Limb (tissue), 2 donors: ENCODE data around the gene SLC9A1.
A peak's percentile ranks its signal among the peaks of the same experiment; 100 is the strongest.

Source experiments
- DNase-seq, 2 donors: peaks; one replicate each; pipeline ENCODE4 v3.0.0-alpha.2; 2016; ENCODE audit errors: extremely low spot score in 2 of 2

Gene SLC9A1

DNA sequence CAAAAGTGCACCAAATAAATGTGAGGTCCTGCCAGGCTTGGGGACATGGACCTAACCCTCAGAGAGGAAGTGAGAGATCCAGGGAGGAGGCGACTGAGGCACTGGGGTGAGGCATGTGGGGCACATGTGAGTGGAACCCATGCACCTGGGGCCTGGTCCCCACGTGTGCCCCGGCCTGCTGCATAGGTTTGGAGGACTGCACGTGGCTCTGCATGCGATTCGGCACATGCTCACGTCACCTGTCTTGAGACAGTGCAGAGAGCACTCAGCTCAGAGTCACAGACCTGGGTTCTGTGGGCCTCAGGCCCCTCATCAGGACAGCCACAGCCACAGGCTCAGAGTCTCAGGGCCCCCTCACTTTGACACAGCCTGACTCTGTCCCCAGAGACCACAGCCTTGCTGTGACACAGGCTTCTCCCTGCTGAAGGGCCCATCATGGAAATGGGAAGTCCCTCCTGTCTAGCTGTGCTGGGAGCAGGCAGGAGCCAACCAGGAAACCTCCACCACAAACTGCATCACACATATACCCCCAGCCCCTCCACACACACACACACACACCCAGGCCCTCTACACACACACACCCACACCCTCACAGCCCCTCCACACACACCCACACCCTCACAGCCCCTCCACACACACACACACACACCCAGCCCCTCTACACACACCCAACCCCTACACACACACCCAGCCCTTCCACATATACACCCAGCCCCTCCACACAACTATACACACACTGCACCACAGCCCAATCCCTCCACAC is 48.2 kb downstream of the SLC9A1 start:
- no peak for DNase-seq

DNA sequence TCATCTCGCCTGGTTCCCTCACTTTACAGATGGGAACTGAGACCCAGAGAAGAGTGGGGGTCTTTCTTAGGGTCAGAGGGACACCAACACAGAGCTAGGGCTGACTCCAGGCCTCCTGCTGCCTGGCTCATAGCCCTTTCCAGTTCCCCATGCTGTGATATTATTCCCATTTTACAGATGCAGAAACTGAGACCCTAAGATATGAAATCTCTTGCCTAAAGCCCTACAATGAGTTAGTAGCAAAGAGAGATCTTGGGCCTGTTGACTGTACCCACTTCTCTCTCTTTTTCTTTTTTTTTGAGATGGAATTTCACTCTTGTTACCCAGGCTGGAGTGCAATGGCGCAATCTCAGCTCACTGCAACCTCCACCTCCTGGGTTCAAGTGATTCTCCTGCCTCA is 49.9 kb downstream of the SLC9A1 start:
- DNase-seq, result no peak

DNA sequence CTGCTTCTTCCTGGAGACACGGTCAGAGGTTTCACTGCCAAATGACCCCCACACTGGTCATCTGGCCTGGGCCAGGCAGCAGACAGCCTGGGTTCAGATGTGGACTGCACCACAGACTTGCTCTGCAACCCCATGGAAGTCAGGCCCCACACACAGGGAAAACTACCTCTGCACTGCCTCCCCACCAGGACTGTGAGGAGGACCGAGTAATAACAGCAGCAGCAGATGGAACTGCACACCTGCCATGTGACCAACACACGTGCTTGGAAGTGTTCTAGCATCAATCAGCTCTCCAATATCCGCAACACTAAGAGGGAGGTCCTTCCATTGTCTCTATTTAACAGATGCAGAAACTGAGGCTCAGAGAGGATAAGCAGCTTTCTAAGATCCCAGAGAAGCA is 51.4 kb downstream of the SLC9A1 start:
- no peak for DNase-seq

DNA sequence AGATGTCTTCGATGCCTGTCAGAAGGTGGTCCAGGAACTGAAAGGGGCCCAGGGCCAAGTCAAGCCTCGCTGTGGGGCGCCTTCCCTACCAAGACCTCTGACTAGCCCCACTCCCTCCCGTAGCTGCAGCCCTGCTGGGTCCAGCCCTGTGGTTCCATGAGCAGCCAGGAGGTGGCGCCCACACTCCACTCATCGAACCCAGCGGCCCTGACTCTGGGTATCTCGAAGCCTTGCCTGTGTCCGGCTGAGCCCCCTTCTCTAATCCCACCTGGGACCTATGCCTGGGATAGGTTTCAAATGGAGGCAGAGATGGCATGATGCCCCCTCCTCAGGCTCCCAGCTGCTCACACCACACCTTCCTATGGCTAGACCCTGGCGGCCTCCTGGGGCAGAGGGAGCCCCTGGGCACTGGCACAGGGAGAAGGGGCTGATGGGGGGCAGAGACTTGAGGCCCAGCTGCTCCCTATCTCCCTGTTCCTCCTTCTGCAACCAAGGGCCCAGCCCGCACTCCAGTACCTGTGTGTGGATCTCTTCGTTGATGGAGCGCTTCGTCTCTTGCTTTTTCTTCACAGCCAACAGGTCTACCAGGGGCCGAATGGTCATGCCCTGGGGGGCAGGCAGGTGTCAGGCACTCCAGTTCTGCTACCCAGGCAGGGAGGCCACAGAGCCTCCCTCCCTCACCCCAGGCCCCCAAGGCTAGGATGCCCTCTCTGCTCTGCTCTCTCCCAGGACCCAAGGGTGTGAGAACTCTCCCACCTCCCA is 52.0 kb downstream of the SLC9A1 start:
- peak; percentile 55 to 92 for DNase-seq

DNA sequence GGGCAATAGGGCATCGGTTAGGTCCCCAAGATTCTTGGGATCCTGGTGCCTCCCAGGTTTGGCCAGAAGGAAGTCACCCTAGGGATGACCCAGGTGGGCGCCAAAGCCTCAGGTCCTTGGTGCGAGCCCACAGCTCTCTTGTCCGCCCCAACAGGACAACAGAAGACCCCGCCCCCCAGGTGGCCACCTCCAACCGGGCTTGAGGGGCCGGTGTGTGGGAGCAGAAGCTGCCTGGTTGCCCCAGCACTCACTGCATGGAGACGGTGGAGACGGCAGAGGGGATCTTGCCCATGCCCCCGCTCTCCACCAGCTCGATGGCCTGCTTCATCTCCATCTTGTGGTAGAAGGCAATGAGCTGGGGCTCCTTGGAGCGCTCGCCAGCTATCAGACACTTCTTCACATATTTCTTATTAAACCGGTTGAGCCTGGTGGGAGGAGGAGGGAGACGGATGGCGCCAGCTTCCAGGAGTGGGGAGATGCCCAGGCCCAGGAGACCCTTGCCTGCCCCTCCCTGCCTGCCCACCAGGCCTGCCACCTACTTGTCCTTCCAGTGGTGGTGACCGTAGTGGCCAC is 52.7 kb downstream of the SLC9A1 start:
- no peak for DNase-seq

DNA sequence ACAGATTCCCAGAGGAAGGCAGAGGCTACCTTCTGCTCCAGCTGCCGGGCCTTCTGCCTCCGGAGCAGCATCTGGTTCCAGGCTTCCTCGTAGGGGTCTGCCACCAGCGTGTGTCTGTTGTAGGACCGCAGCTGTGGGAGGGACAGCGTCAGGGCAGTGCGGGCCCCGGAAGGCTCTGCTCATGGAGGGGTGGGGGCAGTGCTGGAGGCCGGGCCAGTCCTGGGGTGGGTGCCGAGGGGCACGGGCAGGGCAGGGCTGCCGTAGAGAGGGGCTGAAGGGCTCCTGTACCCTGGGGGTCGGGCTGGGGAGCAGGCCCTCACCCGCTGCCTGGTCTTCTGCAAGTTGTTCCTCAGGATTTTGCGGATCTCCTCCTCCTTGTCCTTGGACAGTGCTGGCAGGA is 53.2 kb downstream of the SLC9A1 start:
- DNase-seq, result no peak

DNA sequence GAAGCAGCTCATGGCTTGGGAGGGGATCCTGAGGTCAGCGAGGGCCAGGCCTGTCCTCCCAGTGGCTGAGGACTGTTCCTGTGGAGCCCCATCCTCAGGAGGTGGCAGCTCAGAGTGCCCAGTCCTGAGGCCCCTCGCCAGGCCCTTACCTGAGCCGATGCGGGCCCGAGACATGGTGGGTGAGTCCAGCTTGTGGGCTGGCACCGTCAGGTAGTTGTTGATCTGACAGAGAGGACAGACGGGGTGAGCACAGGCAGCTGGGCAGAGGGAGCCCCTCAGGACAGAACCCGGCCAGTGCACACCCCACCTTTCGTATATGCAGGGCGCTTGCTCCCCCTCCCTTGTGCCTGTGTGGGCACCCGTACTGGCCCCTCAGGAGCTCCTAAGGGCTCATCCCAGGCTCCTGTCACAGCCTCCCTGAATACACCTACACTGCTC is 53.9 kb downstream of the SLC9A1 start:
- DNase-seq, result no peak

DNA sequence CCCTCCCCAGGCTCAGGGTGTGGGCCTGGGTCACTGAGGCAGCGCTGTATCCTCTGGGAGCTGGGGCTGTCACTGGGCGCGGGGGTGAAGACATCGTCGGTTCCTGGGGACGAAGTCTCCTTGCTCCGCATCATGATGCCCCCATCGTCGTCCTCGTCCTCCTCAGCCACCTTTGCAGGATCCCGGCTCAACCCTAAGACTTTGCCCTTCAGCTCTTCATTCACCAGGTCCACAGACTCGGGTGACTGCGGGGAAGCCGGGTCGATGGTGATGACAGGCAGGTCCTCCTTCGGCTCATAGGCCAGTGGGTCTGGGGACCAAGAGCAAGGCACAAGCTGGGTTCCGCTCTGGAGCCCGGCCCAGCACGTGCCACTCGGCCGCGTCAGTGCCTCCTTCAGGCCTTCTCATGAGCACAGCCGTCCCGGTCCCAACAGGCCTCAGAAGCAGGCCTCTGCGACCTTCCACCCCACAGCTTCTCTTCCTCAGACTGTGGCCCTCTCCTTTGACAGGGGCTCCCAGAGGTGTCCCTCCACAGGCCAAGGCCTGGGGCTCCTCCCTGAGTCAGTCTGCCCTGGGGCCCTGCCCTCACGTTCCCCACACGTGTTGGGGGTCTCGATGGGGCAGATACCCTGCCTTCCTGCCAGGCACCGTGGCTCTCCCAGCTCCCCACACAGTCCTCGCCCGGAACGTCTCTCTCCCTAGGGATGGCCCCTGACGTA is 54.4 kb downstream of the SLC9A1 start:
- no peak for DNase-seq

DNA sequence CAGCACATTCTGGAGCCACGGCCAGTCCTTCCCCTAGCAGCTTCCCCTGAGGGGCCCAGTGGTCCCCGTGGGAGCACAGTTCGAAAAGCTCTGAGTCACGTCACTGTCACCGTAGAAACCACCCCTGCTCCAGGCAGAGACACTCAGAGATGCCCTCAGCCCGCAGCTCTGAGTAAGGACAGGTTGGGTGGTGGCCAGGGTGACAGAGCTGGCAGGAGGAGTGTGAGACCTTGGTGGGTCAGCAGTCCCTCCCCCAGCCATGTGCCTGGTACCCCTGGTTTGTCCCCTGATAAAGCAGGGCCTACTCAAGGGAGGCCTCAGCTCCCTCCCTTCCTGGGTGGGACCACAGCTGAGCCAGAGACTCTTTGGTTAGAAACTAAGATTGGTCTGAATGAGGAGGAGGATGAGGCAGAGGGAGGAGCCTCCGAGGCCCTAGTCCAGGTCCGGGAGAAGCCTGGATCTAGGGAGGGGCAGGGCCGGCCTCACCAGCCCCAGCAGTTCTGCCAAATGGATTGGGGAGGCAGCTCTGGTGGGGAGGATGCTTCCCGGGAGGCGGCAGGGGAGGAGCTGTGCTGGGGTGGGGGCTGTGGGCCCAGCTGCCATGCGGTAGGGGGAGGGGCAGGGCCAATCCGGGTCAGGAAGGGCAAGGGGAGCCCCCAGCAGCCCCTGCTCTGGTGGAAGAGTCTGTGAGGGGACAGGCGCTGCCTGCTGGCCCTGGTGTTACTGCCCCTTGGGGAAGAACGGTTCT is 55.2 kb downstream of the SLC9A1 start:
- DNase-seq, result peak; percentile 53 to 60

DNA sequence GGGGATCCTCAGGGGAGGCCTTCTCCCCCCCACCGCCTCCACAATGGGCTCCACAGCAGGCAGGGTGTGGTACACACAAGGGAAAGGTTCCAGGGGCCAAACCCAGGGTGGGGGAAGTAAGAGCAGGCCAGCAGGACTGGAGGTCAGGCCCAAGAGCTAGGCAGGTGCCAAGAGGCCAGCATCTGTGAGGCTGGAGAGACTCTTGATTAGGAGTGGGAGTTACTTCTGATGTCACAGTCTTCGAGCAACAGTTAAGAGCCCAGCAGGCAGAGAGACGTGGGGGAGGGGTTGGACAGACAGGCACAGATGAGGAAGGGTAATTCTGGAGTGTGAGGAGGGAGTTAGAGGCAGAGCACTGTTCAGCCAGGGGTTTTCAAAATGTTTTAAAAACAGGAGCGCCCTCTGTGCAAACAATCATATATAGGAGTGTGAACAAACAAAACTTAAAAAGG is 55.8 kb downstream of the SLC9A1 start:
- peak; percentile 65 to 68 for DNase-seq

DNA sequence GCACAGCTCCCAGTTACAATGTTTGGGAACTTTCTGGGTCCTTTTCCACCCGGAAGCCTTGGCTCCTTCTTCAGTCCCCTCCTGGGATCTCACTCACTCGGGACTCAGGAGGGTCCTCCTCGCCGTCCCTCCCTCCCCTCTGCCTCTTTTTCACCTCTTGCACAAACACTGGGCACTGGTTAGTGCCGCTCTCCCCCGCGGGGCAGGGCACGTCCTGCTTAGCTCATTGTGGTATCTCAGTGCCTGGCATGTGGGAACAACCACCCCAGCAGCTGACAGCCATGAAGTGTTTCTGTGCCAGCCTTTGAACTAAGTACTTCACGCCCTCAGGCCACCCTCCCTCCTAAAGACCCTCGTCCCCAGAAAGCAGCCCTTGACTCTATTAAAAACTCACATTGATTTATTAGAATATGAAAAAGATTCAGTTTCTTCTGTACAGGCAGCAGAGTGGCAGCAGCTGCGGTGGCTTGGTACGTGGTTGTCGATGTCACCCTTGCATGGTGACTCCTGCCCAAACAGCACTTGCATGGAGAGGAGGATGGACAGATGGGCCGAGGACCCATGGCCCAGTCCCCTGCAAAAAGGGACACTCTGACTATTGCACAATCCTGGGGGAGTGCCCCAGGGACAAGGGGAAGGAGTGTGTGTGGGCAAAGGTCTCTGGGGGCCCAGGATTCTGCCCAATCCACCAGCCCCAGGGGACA is 56.3 kb downstream of the SLC9A1 start:
- DNase-seq, result no peak

DNA sequence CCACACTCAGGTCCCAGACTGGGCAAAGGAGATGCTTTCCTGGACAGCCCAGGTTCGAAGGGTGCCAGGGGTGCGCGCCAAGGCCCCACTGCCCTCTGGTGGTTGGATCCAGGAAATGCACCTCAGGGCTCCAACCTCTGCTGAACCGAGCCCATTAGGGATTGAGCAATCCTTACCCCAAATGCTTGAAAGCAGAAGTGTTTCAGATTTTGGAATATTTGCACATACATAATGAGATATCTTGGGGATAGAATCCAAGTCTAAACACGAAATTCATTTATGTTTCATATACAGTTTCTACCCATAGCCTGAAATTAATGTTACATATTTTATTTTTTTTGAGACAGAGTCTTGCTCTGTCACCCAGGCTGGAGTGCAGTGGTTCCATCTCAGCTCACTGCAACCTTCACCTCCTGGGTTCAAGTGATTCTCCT is 57.4 kb downstream of the SLC9A1 start:
- peak; percentile 64 to 88 for DNase-seq

DNA sequence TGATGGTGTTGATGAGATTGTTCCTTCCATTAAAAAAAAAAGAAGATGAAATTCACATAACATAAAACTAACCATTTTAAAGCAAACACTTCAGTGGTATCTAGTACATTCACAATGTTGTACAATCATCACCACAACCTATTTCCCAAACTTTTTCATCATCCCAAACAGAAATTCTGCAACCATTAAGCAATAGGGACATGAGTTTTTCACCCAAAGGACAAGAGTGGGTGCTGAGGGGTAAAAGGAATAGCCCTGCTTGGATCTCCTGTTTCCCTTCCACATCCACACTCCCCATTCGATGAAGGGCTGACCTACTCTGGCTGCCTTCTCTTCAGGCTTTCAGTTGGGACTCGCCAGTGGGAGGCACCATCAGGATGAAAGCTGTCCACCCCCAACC is 59.3 kb downstream of the SLC9A1 start:
- DNase-seq, result no peak

DNA sequence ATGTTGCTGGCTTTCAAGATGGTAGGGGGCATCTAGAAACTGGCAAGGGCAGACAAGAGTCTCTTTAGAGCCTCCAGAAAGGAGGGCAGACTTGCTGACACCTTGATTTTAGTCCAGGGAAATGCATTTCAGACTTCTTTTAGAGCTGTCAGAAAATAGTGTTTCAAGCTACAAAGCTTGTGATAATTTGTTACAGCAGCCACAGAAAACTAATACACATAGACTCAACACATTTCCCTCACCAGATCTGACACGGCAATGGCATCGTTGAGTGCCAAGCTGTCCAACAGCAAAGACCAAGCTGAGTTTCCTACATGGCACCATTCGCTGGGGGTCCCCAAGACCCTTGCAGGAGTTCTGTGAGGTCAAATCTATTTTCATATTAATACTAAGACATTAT is 62.0 kb downstream of the SLC9A1 start:
- no peak for DNase-seq

DNA sequence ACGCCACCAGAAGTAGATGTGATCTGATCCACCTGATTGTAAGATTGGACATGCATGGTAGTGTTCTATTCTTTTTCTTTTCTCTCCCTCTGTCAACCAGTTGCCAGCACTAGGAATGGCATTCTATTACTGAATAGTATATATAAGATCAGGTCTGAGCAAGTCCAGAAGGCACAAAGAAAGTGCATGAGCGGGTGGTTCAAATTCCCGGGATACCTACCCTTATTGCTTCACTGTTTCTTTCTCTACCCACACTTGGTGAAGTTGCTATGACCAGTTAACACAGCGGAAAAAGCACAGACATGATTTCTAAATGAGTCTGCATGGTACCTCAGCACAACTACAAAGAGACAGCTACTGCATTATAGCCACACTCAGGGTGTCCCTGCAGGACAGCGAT is 64.0 kb downstream of the SLC9A1 start:
- DNase-seq, result no peak

DNA sequence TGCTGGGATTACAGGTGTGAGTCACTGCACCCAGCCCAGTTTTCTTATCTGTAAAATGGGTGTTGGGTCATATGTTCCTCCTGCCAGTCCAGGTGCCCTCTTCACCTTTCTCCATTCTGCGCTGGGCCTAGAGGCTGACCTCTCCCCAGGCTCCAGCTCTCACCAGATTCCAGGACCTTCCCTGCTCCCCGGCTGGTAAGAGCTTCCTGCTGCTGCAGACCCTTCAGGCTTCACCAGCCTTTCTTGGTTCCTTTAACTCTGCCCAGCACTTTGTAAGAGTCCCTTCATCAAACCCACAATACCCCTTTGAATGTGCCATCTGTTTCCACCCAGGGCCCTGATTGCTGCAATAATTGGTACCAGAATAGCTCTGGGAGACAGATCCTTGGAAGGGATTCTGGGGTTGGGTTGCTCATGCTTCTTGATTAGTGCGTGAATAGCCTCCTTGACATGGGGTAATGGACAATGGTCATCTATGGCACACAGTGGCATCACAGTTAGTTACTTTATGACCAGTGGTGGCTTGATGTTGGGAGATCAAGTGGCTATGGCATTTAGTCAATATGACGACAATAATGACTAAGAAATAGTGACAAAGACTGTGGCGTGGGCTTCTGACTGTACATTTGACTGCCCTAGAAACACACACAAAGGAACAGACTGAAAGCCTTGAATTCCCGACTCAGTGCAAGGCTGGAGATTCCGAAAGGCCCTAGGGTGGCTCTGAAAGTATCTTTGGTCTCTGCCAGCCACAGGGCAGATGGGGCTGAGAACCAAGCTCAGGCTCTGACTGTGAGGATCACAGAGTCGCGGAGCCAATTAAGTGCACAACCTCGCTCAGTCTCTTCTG is 67.3 kb downstream of the SLC9A1 start:
- DNase-seq, result no peak

DNA sequence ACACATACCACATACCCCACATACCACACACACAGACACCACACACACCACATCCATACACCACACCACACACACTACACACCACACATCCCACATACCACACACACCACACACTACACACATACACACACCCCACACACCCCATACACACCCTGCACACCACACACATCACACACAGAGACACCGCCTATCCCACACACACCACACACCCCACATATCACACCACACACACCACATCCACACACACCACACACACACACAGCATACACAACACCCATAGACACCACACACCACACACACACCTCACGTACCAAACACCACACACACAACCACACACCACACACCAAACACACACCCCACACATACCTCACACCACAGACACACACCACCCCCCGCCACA is 68.3 kb downstream of the SLC9A1 start:
- no peak for DNase-seq

DNA sequence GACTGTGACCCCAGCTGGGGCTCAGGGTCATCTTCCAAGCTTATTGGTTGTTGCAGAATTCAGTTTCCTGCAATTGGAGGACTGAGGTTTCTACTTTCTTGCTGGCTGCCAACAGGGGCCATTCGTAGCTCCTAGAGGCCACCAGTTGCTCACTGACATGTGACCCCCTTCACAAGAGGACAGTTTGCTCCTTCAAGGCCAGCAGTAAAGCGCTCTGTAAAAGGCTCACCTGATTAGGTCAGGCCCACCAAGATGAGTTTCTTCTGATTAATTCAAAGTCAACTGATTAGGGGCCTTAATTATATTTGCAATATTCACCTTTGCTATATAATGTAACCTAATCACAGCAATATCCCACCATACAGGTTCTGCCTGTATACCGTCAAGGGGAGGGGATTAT is 68.9 kb downstream of the SLC9A1 start:
- DNase-seq, result no peak

DNA sequence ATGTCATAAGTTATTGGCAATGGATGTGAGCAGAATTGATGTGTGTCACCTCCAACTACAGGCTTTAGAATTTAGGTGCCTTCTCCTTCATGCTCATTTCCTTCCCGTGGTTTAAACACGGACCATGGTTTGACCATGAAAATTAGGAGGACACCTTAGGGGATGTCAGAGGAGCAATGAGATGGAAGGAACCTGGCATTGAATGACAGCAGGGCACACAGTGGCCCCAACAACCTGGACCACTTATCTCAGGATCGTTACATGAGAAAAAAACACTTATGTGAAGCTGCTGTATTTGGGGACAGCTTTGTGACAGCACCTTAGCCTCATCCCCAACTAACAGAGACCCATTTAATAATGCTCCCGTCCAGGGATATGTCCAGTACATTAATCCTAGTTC is 70.8 kb downstream of the SLC9A1 start:
- no peak for DNase-seq

DNA sequence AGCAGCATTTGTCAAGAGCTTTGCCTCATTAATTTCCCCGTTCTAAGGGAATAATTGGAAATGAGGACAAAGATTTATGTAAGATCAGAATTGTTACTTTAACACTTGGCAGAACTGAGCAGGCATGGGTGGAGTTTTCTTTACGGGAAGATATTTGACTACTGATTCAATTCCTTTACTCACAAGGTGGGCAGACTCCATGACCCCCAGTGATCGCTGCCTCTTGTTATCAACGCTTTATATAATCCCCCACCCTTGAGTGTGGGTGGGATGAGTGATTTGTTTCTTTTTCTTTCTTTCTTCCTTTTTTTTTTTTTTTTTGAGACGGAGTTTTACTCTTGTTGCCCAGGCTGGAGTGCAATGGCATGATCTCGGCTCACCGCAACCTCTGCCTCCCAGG is 77.0 kb downstream of the SLC9A1 start:
- no peak for DNase-seq
